Right forelimb (tissue), 1 donor: ENCODE results near the gene ETS1.
A peak's percentile ranks its signal among the peaks of the same experiment; 100 is the strongest.

ENCODE experiments used
- DNase-seq: peaks from one replicate; pipeline ENCODE4 v3.0.0-alpha.2; 2018

The ETS1 gene

DNA sequence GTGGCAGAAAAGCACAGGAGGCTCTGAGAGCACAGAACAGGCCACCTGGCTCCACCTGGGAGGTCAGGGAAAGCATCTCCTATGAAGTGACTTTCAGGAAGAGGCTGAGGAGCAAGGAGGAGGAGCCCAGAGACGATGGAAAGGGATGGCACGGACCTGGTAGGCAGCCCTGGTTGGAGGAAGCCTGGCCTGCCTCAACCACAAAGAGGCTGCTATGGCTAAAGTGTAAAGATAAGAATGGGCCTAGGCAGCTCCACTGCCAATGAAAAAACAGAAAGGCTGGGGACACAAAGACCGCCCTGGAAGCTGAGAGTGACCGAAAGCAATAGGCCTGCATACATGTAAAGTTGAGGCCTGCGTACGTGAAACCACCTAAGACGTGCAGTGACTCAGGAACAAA lies 31.2 kb upstream of the ETS1 start:
- no peak for DNase-seq

- peak; percentile 62 for DNase-seq
These were observed 28.8 kb upstream of the ETS1 start for GRCh38 chr11:128616161-128616560.

DNA sequence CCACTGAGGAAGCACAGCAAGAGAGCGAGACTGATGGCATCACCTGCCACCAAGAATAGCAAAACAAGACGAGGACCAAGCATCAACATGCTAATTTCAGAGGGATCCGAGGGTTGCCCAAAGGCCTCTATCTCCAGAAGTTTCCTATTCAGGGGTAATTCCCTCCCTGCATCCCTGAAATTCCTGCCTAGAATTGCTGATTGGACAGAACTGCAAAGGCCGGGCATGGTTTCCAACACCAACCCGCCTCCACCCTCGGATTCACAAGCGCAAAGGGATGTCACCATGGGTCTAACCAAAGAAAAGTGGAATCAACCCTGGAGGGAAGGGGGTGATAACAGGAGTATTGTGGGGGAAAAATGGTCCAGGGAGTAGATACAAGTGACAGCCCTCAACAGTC lies 28.3 kb upstream of the ETS1 start:
- DNase-seq, result no peak

DNA sequence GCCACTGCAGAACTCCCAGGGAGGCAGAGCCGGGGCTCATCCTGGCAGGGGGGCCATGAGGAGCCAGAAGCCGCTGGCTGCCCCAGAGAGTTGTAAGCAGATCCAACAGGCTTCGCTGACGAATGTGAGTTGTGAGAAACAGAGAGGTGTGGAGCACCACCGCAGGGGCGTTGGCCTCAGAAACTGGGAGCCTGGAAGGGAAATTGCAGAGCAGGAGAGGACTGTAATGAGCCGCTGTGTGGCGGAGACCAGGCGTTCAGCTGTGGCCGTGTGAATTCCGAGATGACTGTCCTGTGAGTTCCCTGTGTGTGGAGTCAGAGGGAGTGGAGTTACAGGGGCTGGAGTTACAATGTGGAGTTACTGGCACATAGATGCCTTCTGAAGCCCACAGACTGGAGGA lies 27.7 kb upstream of the ETS1 start:
- DNase-seq, result peak; percentile 45

DNA sequence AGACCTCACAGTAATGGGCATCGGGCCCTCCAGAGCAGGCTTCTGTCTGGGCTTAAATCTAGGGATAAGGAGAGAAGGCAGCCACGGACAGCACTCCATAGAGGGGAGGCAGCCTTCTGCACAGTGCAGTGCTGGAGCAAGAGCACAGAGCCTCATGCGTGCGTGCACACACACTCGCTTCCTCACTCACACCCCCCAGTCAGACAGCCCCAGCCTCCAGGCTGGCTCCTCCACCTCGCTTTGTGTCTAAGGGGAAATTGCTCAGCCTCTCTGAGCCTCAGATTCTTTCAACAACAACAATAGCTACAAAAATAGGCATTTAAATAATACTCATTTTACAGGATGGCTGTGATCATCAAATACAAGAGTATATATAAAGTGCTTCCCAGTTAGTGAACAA lies 26.7 kb upstream of the ETS1 start:
- DNase-seq, result peak; percentile 37

DNA sequence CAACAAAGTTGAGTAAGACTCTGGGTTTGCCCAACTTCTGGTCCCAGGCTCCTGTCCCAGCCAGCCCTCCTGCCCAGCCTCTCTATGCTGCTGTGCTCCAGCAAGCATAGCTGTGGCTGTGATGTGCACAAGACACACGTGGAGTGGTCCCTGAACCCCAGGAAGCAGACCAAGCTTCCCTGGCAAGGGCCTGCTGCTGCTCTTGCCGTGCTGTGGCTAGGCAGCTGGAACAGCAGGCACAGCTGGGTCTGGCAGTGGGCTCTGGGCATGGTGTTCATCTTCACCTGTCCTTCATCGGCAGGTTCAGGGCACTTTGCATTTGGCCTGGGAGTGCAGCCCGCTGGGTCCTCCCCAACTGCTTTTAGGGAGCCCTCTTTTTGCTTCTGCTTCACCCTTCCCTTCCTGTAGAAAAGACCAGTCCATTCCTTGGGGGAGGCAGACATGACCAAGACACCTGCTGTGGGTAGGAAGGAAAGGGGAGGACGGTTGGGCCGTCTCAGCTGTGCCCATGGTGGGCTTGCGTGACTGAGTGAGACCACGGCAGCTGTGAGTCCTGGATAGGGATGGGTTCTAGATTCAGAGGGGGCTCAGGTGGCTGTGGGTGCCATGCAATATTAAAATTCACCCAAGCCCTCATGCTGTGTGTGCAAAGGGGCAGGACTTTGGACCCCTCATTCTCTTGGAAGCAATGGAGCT lies 26.1 kb upstream of the ETS1 start:
- DNase-seq, result peak; percentile 6

- no peak for DNase-seq
These were observed 23.6 kb upstream of the ETS1 start for GRCh38 chr11:128610721-128611617.

DNA sequence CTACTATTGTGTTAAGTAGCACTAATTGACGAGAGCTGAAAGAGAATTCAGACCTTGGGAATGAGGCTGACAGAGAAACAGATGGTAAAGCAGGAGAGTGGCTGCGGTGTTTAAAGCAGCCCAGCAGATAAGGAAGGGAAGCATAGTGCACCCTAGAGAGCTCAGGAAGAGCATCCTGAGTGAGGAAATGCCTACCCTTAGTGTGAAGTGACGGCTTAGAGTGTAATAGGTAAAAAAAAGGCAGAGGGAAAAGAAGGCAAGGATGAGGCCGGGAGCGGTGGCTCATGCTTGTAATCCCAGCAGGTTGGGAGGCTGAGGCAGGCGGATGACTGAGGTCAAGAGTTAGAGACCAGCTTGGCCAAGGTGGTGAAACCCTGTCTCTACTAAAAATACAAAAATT lies 22.4 kb upstream of the ETS1 start:
- no peak for DNase-seq

DNA sequence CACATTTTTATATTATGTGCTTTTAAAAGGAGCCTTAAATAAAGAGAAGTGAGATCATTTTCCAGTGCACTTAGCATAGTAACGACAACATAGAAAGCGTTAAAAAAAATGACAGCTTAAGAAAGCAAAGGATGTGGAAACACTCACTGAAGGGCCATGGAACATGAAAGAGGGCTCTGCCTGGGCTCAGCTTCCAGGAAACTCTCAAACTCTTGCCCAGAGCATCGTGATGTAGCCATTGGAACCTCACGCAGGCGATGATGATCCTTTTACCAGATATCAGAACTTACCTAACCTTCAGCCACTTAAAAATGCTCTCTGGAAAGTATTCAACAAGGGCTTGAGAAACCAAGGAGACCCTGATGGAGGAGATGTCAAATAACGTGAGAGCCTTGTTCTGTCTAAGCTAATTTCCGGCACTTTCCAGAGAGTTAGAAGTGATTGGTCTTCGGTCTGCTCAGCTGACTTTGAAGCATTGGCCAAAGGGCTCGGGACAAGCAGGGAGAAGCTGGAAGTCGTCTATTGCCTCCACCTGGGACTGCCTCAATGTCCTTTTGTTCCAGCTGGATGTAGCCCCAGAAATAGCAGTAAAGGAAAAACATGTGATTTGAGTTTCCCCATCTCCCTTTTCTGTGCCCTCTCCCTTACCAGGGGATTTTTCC lies 21.5 kb upstream of the ETS1 start:
- DNase-seq, result no peak

GRCh38 chr11:128607819-128608218 lies 20.5 kb upstream of the ETS1 start:
- DNase-seq, result no peak

DNA sequence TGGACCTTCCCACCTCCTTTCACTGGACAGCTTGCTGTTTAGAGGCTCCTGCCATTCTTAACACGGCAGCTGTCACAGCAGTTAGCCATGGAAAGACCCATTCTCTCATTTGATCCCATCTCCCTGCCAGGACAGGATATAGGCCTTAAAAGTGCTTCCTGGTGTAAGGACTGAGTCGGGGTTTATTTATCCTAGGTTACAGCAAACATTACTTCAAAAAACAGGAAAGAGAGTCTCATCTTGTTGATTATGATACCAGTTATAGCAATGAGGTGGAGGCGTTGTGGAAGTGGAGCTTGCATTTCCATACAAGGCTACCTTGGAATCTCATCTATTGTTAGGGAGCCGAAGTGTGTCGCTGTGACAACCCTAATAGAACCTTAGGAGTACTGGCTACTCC lies 17.4 kb upstream of the ETS1 start:
- DNase-seq, result no peak

- no peak for DNase-seq
These were observed 16.5 kb upstream of the ETS1 start for GRCh38 chr11:128603752-128604414.

- DNase-seq, result no peak
These were observed 15.8 kb upstream of the ETS1 start for GRCh38 chr11:128603003-128603696.

DNA sequence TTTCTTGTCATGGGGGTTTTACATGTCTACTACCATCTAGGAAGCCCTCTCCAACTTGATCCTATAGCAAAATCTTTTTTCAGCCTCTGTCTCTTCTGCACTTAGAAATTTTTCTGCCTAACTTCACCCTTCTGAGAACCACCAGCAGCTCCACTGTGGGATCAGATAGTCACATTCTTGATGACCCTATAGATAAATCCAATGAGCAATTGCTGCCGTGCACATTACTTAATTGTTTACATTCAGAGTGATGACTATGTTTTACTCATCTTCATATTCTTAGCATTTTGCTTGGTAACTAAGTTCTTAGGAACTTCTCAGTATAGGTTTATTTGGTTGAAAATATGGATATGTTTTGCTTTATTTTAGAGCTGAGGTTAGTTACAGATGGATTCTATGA lies 12.4 kb upstream of the ETS1 start:
- DNase-seq, result no peak

- DNase-seq, result no peak
These were observed 11.3 kb upstream of the ETS1 start for GRCh38 chr11:128598506-128599150.

DNA sequence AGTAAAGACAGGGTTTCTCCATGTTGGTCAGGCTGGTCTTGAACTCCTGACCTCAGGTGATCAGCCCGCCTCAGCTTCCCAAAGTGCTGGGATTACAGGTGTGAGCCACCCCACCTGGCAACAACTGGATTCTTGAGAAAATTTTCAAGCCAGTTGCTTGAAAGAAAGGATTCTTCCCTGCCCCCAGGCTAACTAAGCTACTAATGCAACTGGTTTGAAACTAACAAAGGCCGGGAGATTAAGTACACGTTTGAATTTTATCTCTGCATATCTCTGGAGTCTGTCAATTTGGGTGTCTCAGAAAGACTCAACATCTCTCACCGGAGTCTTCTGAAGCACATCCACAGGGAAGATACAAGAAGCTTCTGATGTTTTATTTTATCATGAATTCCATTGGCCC lies 10.7 kb upstream of the ETS1 start:
- no peak for DNase-seq

DNA sequence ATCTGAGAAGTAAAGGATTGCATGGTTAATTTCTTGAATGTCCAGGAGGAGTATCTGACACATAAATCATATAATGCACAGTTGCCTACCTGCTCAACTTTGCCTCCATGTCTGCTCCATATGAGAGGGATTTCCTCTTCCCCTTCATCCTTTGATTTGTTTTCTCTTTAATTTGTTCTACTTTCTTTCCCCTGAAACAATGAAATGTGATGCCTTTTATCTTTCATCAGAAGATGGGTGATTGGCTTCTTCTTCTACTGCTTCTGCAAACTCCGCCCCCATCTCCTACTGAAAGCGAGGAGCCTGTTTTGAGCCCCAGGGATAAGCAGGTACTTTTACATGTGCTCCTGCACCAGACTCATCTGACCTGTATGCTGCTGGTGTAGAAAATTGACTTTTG lies 9.9 kb upstream of the ETS1 start:
- DNase-seq, result no peak

DNA sequence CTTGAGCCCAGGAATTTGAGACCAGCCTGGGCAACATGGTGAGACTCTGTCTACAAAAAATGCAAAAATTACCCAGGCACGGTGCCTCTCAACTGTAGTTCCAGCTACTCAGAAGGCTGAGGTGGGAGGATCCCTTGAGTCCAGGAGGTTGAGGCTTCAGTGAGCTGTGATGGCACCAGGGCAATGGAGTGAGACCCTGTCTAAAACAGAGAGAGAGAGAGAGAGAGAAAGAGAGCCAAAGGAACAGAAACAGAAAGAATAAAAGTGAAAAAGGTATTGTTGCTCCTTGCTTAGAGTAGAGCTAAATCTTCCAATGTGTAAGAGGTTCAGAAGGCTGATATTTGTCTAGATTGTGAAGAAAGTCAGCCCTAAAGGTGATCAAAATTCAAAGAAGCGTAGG lies 8.9 kb upstream of the ETS1 start:
- no peak for DNase-seq

- DNase-seq, result no peak
These were observed 8.4 kb upstream of the ETS1 start for GRCh38 chr11:128595775-128596174.

GRCh38 chr11:128595221-128595620 lies 7.9 kb upstream of the ETS1 start:
- DNase-seq, result no peak

DNA sequence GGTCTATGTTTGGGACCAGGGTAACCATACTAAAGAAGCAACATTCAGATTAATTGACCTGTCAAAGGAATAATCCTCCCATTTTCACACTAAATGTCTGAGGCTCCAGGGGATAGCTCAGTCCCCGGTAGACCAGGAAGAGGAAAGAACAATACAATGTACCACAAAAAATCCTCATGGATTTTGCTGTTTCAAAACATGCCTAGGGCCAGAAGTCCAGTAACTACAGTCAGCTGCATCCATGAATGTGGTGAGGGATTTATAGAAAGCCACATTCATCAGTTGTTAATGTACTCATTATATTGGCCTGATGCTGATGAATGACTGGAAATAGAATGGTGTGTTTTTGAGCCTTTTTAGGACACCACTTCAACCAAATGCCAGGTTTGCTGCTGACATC lies 6.9 kb upstream of the ETS1 start:
- DNase-seq, result no peak

- no peak for DNase-seq
These were observed 5.9 kb upstream of the ETS1 start for GRCh38 chr11:128593281-128593680.
